Kidney (tissue), 14 donors: ENCODE data around the gene SGPL1. TPM values are rescaled to one million over a fixed set of nuclear protein-coding genes. Genes with fewer than 3 reads are reported as not detected.

ENCODE experiments used
- DNase-seq, 5 donors: peaks; one replicate each; pipeline ENCODE4 v3.0.0-alpha.2; 2013 to 2020
- FAIRE-seq: peaks from 2 replicates; lab custom pipeline; 2012; peaks lifted over from hg19 to GRCh38; lab: Jason Lieb, UNC
- H3K27ac ChIP-seq, 2 donors: one replicate each; pipeline ENCODE4 v1.7.0; 2013; ENCODE audit warnings: low read depth in 2 of 2, low read length in 2 of 2, inconsistent platforms in 1 of 2
- H3K27me3 ChIP-seq: one replicate; pipeline ENCODE4 v1.7.1; 2013; ENCODE audit warnings: low read length, inconsistent platforms; ENCODE audit not compliant: control insufficient read depth, insufficient read depth
- H3K36me3 ChIP-seq, 3 donors: one replicate each; pipeline versions ENCODE4 v1.7.0 to v1.7.1; 2013; ENCODE audit warnings: low read length in 3 of 3, control low read depth in 1 of 3, inconsistent platforms in 1 of 3; ENCODE audit not compliant: insufficient read depth in 3 of 3, control insufficient read depth in 2 of 3
- H3K4me1 ChIP-seq, 3 donors: one replicate each; pipeline versions ENCODE4 v1.7.0 to v1.7.1; 2013; ENCODE audit warnings: low read length in 3 of 3, inconsistent platforms in 1 of 3, low read depth in 1 of 3; ENCODE audit not compliant: control insufficient read depth in 2 of 3, insufficient read depth in 2 of 3
- H3K4me3 ChIP-seq, 3 donors: one replicate each; pipeline versions ENCODE4 v1.7.0 to v1.8.1; 2013; ENCODE audit warnings: low read length in 3 of 3, control low read depth in 1 of 3, inconsistent platforms in 1 of 3
- H3K9ac ChIP-seq, 3 donors: one replicate each; pipeline versions ENCODE4 v1.7.0 to v1.7.1; 2013; ENCODE audit warnings: low read length in 3 of 3, control low read depth in 1 of 3, inconsistent platforms in 1 of 3
- H3K9me3 ChIP-seq, 3 donors: one replicate each; pipeline versions ENCODE4 v1.7.0 to v1.7.1; 2013; ENCODE audit warnings: low read length in 3 of 3, control low read depth in 1 of 3, inconsistent platforms in 1 of 3; ENCODE audit not compliant: control insufficient read depth in 2 of 3, insufficient read depth in 1 of 3
- intact Hi-C: fragments of 100-400 bp; cut with DNase I; formaldehyde crosslinking; loops from one replicate; pipeline ENCODE4 v1.11.1; 2022
- polyA plus RNA-seq: library from polyadenylated mRNA; stranded (reverse); fragments of 350-450 nt; fragmentation: Illumina TruSeq; extraction: RNeasy Lipid Tissue Mini Kit (QIAGEN cat#74804); gene quantifications from one replicate; pipeline ENCODE4 v1.2.3, GENCODE V29; 2014; ENCODE audit warnings: low read depth, low replicate concordance; ENCODE audit not compliant: insufficient read depth
- total RNA-seq: library from RNA; stranded (reverse); fragmentation: NEBNext Ultra II Directional; extraction: Animal tissue kit (Norgen Biotek cat#: 25700); gene quantifications from one replicate; pipeline ENCODE4 v1.2.1, GENCODE V29; 2021
- TF ChIP-seq, protein P1 (sequence below): IDR thresholded peaks from 3 replicates; pipeline ENCODE4 v1.5.1; 2012; ENCODE audit warnings: mild to moderate bottlenecking, moderate library complexity, borderline replicate concordance; ENCODE audit not compliant: insufficient read depth; ENCODE audit errors: extremely low read depth
- donor health status: control.
- donor health status: control.
- donor health status: control.
- donor health status: control.
- donor health status: control.
- donor health status: DM: yes; HTN: yes; CAD: no.
- donor health status: Normal renal cell carcinoma (clear cell type).

SGPL1 gene
- total and polyA plus RNA-seq, 2 donors from 2014 or later, result 13.5 to 105 TPM

DNA sequence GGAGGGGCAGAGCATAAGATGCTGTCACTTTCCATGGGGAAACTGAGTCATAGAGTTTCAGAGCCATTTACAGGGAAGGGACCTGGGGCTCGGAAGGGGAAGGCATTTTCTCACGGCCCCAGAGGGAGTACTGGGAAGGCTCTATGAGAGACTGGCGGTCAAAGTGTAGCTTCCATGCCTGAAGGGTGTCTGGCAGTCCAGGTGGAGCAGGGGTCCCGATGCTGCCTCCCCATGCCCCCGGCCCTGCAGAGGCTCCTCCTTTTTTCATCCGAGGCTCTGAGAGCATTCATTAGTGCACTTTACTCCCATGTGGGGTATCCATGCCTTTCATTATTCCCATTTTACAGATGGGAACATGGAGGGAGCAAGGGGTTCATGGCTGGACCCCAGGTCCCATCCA, 100.5 kb downstream of the SGPL1 start:
- Histone ChIP-seq H3K36me3 (no peaks in the 10 kb centered on the region), H3K9ac (no peak overlapping the region), H3K27me3 (no peaks in the 10 kb centered on the region), H3K9me3 (no peaks in the 10 kb centered on the region), H3K4me3 (no peak overlapping the region), H3K4me1 (no peaks in the 10 kb centered on the region), H3K27ac (no peak overlapping the region)
- intact Hi-C loops, result loop anchor here (10.0 kb wide), 1 partner anchor 369 kb away; no protein-coding TSS in a partner anchor
- FAIRE-seq, result no peak
- DNase-seq, result peak in 1 of 5 donors; percentile 20
- TF ChIP-seq, protein P1, sequence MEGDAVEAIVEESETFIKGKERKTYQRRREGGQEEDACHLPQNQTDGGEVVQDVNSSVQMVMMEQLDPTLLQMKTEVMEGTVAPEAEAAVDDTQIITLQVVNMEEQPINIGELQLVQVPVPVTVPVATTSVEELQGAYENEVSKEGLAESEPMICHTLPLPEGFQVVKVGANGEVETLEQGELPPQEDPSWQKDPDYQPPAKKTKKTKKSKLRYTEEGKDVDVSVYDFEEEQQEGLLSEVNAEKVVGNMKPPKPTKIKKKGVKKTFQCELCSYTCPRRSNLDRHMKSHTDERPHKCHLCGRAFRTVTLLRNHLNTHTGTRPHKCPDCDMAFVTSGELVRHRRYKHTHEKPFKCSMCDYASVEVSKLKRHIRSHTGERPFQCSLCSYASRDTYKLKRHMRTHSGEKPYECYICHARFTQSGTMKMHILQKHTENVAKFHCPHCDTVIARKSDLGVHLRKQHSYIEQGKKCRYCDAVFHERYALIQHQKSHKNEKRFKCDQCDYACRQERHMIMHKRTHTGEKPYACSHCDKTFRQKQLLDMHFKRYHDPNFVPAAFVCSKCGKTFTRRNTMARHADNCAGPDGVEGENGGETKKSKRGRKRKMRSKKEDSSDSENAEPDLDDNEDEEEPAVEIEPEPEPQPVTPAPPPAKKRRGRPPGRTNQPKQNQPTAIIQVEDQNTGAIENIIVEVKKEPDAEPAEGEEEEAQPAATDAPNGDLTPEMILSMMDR, result no peak

DNA sequence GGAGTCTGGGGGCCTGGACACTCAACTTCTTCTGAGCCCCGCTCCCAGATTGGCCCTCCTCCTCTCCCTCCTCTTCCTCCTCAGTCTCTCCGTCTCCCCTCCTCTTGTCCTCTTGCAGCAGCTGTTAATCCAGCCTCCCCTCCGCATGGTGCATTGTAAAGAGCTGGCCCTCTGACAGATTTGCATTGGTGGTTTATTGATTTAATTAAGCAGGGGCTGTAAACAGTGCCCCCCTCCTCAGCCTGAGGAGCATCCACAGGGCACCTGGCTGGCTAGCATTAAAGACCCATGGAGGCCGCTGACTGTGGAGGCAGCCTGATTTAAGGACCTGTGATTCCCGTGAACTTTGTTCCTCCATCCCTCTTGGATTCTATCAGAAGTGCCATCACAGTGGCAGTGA, 101.5 kb downstream of the SGPL1 start:
- Histone ChIP-seq H3K9me3 (no peaks in the 10 kb centered on the region), H3K4me3 (no peak overlapping the region), H3K27ac (no peak overlapping the region), H3K36me3 (no peaks in the 10 kb centered on the region), H3K9ac (no peak overlapping the region), H3K4me1 (no peaks in the 10 kb centered on the region), H3K27me3 (no peaks in the 10 kb centered on the region)
- TF ChIP-seq, protein P1, result no peak
- FAIRE-seq, result no peak
- intact Hi-C loops, result loop anchor here (10.0 kb wide), 1 partner anchor 368 kb away; no protein-coding TSS in a partner anchor
- peak in 1 of 5 donors; percentile 16 for DNase-seq

DNA sequence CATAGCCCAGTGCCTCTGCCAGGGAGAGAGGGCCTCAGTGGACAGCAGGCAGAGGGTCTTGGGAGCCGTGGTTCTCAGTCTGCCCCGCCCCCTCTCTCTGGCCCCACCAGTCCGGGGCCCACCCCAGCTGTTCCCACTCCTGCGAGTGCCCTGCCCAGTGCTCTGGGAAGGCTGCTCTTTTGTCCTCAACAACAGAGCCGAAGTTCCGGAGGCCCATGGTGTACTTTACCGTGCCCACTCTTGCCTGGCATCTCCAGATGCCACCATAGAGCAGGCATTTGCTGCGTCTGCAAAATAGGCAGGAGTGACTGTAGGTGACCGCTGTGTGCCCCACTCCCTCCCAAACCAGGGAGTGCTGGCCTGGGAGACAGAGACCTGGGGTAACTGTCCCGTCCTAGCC, 101.9 kb downstream of the SGPL1 start:
- DNase-seq (peak in 1 of 5 donors; percentile 60), FAIRE-seq (no peak)
- H3K4me3 ChIP-seq, result no peak overlapping the region
- H3K9ac ChIP-seq, result no peak overlapping the region
- H3K27me3 ChIP-seq, result no peaks in the 10 kb centered on the region
- intact Hi-C loops, result loop anchor here (10.0 kb wide), 1 partner anchor 367 kb away; no protein-coding TSS in a partner anchor
- TF ChIP-seq, protein P1, result no peak
- no peaks in the 10 kb centered on the region for H3K9me3 ChIP-seq
- no peak overlapping the region for H3K27ac ChIP-seq
- no peaks in the 10 kb centered on the region for H3K36me3 ChIP-seq
- no peaks in the 10 kb centered on the region for H3K4me1 ChIP-seq
